OCI-LY7 (cell line): ENCODE measurements around the gene MCM9.
"Not testable (repeated sequence)": the region's sequence is repeated elsewhere in the genome, so short reads cannot be mapped to it uniquely, and the experiment has no call there.

Source experiments
- EZH2phosphoT487 ChIP-seq: fragments of 200-600 bp; sonication (generic); IDR thresholded peaks from 2 replicates; pipeline ENCODE4 v1.6.1; 2018; ENCODE audit warnings: low read depth, borderline replicate concordance, mild to moderate bottlenecking, mixed run types, antibody characterized with exemption, low read length, moderate library complexity, mixed read lengths
- TF ChIP-seq, protein P1 (sequence below): fragments of 200-600 bp; sonication (generic); conservative IDR thresholded peaks from 2 replicates; pipeline ENCODE4 v1.5.1; 2014; ENCODE audit warnings: mild to moderate bottlenecking, antibody characterized with exemption, low read length, moderate library complexity, mixed read lengths

DNA sequence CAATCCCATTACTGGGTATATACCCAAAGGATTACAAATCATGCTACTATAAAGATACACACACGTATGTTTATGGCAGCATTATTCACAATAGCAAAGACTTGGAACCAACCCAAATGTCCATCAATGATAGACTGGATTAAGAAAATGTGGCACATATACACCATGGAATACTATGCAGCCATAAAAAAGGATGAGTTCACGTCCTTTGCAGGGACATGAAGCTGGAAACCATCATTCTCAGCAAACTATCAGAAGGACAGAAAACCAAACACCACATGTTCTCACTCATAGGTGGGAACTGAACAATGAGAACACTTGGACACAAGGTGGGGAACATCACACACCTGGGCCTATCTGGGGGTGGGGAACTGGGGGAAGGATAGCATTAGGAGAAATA is 66.1 kb downstream of the MCM9 start:
- TF ChIP-seq, protein P1, sequence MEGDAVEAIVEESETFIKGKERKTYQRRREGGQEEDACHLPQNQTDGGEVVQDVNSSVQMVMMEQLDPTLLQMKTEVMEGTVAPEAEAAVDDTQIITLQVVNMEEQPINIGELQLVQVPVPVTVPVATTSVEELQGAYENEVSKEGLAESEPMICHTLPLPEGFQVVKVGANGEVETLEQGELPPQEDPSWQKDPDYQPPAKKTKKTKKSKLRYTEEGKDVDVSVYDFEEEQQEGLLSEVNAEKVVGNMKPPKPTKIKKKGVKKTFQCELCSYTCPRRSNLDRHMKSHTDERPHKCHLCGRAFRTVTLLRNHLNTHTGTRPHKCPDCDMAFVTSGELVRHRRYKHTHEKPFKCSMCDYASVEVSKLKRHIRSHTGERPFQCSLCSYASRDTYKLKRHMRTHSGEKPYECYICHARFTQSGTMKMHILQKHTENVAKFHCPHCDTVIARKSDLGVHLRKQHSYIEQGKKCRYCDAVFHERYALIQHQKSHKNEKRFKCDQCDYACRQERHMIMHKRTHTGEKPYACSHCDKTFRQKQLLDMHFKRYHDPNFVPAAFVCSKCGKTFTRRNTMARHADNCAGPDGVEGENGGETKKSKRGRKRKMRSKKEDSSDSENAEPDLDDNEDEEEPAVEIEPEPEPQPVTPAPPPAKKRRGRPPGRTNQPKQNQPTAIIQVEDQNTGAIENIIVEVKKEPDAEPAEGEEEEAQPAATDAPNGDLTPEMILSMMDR, result not testable (repeated sequence)
- TF ChIP-seq EZH2phosphoT487, result not testable (repeated sequence)
